HL-60/S4 treated with retinoic acid at 250 ng/mL for 4 days and 3 days (cell line): ENCODE results near the gene ZNG1B.
"Not testable (repeated sequence)": the region's sequence is repeated elsewhere in the genome, so short reads cannot be mapped to it uniquely, and the experiment has no call there.

Experiments used
- in situ Hi-C: fragments of 300-500 bp; cut with MboI; formaldehyde crosslinking; loops from 2 replicates; pipeline ENCODE4 v1.7.0; 2022; ENCODE audit warnings: low sequenced_read_pairs

ZNG1B gene

DNA sequence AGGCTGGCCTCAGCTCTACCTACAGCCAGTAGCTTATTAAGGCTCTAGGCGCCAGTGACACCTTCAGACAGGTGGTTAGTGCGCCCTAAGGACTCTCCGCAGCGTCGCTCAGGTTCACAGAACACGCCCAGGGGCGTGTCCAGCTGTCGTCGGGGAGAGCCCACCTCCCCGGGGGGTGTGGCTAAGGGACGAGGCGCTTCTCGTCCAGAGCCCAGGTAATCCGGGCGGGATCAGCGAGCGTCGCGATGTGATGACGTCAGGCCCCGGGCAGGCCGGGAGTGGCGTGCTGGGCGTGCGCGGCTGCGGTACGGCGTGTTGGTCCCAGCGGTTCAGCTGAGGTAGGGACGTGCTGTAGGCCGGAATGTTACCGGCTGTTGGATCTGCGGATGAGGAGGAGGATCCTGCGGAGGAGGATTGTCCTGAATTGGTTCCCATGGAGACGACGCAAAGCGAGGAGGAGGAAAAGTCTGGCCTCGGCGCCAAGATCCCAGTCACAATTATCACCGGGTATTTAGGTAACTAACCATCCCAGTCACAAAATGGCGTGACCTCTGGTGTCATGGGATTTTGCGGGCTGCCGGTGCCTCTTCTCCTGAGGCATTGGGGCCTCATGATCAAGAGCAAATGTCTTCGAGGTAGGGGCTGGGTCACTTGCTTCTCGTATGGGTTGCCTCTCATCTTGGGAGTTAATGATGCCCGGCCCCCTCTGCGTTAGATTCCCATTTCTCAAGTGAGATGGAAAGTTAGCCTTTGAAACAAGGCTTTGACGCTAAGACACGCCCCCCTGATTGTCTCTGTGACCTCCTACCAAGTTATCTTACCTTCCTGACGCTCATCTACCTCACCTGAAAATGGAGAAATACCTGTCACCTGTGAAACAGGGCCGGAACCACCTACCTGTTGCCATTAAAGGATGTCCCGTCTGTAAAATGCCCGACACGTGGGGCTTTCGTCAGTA lies at the start of gene ZNG1B:
Gene ZNG1B, plus strand, starts transcription at position 184 of the 958 bp plus-strand sequence. Its CDS starts 178 bp downstream, at position 362.
- in situ Hi-C loops, result not testable (repeated sequence)

DNA sequence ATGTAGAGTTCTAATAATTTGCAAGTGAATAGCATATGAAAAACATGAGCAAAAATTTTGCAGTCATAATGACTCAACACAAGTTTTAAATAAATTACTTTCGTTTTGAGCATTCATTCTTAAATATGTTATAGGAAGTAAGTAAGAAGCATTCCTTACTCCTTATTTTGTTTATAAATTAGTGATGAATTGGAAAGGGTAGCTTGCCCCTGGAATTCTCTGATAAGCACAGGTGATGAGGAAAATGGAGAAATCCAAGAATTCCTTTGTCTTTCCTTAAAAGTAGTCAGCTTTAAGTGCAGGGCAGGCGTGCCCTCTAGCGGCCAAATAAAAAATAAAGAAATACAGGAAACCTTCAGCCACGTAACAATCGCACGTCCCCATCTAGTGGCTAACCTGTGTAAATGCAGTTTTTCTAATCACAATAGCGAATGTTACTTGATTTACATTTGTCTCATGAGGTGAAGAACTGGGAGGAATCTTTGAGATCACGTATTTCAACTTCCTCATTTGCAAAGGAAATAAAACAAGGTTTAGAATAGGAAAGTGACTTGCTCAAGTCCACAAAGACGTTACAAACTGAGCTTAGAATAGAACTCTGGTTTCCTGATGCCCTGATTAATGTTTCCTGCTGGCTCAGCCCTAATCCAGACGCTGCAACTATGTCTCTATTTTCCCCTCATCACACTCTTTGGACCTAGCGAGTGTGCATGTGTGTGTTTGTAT lies 47.2 kb upstream of the ZNG1B start:
- in situ Hi-C loops, result no loop called here

DNA sequence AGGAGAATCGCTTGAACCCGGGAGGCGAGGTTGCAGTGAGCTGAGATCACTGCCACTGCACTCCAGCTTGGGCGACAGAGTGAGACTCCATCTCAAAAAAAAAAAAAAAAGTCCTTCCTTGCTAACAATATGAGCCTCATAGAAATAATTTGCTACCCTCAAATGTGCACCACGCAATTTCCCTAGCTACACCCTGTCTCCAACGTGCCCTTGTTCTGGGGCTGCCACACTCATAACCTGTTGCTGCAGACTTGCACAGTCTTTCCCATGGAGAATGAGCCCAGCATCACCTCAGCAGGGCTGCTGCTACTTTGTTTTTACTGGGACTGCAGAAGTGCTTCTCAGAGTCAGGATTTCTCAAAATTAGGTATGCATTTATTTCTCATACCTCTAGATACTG lies 46.4 kb upstream of the ZNG1B start:
- in situ Hi-C loops, result no loop called here

DNA sequence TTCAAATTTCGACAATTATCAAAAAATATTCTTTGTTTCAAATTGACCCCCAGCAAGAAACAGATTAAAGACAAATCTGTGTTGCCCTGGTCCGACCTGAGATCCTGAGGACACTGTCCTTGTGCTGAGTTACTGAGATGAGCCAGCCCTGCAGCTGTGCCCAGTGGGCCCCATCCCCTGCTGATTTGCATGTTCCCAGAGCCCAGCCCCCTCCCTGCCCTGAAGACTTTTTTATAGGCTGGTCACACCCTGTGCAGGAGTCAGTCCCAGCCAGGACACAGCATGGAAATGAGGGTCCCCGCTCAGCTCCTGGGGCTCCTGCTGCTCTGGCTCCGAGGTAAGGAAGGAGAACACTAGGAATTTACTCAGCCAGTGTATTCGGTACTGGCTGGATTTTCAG lies 31.4 kb upstream of the ZNG1B start:
- in situ Hi-C loops, result no loop called here

DNA sequence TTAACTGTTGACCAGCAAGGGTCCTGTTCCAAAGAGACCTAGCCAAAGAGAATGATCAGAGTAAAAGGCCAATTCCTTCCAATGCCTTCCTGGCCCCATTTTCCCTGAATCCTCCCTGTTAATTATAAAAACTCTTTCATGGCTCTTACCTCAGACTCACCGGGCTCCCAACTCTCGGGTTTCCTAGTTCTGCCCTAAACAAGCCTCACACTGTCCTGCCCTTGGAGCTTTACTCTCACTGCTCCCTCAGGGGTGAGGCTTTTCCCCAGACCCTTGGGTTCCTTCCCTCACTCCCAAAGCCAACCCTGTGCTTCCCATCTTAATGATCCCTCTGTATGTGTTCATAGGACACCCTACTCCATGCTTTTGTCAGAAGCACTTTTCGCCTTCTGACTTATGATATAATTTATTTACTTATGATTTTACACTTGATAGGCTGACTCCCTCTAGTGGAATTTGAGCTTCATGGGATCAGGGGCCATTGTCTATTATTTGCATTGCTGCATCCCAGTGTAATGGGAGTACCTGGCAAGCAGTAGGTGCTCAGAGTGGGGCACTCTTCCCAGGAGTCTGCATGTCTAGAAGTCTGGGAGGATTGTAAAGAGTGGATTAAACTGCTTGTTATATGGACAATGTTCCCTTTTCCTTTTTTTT lies 29.9 kb upstream of the ZNG1B start:
- in situ Hi-C loops, result no loop called here

DNA sequence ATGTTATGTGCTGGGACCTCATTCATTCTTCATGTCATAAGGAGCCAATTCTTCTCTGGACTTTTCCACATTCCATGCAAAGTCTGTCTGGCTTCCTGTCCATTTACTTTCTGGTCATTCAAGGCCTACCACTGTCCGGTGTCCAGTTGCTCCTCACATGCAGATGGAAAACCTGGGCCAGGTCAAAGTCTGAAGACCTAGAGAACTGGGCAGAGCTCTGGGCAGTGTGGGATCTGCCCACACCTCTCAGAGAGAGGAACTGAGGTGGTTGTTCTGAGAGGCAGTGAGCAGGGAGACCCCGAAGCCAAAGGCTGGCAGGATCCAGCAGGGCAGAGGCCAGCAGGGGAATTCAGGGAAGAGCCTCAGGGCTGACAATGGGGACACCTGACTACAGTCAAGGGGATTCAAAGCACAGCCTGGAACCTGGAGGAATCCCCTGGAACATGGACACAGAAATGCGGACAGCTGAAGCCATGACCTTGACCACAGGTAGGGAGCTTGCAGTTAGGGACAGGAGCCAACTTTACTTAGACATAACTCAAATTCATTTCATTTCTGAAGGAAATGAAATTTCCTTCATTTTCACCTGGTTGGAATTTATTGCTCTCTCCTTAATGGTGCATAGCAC lies 25.7 kb upstream of the ZNG1B start:
- in situ Hi-C loops, result not testable (repeated sequence)

DNA sequence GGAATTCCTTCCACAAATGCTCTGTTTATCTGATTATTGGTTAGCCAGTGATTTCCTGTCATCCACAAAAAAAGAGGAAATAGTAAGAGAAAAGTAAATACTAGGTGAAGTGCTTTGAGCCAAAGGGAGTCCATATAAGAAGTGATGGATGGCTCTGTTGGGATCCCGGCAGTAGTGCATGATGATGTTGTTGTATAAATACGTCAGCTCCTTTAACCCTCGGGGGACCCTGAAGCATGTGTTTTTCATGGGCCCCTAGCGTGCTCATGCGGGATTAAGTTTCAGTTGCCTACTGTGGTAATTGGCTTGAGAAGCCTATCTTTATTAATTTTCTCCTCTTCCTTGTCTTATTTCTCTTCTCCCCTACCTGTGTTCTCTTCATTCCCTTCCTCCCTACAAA lies 24.7 kb upstream of the ZNG1B start:
- in situ Hi-C loops, result not testable (repeated sequence)

DNA sequence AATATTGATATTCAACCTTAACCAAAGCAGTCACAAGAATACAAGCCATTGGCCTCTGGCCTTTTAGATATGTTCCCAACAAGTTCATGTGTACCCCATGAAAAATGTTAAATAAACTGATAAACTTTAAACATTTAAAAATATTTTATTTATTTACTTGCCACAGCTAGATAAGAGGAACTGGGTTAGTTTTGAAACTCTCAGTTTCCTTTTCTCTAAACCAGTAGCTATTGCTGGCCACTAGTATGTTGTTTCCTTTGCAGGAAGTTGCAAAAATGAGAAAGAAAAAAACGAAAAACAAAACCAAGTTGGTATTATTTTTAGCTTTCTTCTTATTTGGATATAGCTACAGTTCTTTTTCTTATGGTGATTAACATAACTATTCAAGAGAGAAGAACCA lies 5.7 kb upstream of the ZNG1B start:
- in situ Hi-C loops, result not testable (repeated sequence)

DNA sequence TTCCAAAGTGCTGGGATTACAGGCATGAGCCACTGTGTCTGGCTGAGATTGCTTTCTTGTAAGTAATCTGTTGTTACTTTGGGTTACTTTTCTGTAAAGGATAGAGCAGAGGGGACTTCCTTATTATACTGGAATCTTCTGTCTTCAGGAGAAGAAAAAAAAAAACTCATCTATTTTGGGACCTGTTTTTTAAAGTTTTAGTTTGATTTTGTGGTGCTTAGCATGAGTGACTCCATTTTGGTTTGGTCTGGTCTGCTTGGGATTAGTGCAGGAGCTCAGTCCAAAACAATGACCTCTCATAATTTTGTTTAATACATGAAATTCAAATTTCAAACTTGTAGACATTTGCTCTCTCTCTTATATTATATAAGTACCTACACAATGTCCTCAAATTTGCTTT lies 4.0 kb upstream of the ZNG1B start:
- in situ Hi-C loops, result not testable (repeated sequence)

DNA sequence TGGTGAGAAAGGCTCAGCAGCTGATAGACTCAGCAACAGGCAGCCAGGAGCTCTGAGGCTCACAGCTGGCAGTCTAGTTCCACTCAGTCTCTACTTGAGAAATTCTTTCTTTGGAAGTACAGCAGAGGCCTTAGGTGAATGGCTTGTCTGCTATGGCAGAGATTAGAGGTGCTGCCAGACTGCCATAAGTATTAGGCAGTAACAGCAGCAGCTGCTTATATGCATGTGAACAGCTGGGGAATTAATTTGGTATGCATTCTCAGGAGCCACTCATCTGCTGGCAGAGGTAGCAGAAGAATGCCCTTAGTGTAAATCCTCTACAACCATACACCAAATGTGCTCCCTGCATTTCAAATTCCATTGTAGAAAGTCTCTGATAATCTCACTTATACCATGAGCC lies 28.3 kb downstream of the ZNG1B start:
- in situ Hi-C loops, result not testable (repeated sequence)

DNA sequence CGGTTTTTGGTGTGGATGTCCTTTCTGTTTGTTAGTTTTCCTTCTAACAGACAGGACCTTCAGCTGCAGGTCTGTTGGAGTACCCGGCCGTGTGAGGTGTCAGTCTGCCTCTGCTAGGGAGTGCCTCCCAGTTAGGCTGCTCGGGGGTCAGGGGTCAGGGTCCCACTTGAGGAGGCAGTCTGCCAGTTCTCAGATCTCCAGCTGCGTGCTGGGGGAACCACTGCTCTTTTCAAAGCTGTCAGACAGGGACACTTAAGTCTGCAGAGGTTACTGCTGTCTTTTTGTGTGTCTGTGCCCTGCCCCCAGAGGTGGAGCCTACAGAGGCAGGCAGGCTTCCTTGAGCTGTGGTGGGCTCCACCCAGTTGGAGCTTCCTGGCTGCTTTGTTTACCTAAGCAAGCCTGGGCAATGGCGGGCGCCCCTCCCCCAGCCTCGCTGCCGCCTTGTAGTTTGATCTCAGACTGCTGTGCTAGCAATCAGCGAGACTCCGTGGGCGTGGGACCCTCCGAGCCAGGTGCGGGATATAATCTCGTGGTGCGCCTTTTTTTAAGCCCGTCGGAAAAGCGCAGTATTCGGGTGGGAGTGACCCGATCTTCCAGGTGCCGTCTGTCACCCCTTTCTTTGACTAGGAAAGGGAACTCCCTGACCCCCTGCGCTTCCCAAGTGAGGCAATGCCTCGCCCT lies 39.3 kb downstream of the ZNG1B start:
- in situ Hi-C loops, result not testable (repeated sequence)

DNA sequence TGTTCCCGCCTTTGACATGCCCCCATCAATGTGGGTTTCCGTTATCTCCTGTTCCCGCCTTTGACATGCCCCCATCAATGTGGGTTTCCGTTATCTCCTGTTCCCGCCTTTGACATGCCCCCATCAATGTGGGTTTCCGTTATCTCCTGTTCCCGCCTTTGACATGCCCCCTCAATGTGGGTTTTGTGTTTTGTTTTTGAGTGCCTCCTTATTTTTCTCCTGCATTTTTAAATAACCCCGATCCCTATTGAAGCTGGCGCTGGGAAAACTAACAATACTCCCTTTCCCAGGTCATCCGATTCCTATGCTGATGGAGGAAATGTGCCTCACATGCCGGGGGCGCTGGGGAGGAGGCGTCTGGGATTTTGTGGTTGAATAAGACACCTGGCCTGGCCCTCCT lies 59.0 kb downstream of the ZNG1B start:
- in situ Hi-C loops, result not testable (repeated sequence)

DNA sequence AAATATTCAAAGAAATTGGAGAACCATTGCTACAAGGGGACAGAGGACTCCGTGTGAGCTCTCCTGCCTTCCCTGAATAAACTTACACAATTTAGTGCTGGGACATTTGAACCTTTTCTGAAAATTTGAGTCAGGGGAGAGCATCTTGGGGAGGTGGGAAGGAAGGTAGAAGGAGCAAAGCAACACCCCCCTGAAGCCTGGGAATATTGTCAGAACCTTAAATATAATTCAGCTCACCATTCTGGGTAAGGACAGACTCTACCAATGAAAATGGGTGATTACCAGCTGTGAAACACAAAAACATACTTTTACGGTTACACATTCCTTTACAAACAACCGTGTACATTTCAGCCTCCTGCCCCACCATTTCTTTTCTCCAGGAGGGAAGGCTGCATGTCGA lies 60.9 kb downstream of the ZNG1B start, which contains the start of gene FOXD4L1:
Gene FOXD4L1, plus strand, starts transcription at position 301 of the 400 bp plus-strand sequence. CDS start 592 bp downstream, outside the sequence.
- in situ Hi-C loops, result not testable (repeated sequence)

DNA sequence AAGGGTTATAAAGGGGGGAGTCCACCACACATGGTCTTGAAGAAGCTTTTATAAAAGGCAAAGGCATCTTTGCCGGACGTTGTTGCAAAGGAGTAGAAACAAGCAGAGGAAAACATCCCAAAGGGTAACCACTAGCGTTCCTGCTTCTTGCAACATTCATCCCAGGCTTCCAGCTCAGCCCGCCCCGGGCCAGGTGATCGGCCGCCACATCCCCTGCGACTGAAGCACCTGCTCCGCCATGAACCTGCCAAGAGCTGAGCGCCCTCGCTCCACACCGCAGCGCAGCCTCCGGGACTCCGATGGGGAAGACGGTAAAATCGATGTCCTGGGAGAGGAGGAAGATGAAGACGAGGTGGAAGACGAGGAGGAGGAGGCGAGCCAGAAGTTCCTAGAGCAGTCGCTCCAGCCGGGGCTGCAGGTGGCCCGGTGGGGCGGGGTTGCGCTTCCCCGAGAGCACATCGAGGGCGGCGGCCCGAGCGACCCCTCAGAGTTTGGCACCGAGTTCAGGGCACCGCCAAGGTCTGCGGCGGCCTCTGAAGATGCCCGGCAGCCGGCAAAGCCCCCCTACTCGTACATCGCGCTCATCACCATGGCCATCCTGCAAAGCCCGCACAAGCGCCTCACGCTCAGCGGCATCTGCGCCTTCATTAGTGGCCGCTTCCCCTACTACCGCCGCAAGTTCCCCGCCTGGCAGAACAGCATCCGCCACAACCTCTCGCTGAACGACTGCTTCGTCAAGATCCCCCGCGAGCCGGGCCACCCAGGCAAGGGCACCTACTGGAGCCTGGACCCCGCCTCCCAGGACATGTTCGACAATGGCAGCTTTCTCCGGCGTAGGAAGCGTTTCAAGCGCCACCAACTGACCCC lies 61.8 kb downstream of the ZNG1B start:
- in situ Hi-C loops, result not testable (repeated sequence)

DNA sequence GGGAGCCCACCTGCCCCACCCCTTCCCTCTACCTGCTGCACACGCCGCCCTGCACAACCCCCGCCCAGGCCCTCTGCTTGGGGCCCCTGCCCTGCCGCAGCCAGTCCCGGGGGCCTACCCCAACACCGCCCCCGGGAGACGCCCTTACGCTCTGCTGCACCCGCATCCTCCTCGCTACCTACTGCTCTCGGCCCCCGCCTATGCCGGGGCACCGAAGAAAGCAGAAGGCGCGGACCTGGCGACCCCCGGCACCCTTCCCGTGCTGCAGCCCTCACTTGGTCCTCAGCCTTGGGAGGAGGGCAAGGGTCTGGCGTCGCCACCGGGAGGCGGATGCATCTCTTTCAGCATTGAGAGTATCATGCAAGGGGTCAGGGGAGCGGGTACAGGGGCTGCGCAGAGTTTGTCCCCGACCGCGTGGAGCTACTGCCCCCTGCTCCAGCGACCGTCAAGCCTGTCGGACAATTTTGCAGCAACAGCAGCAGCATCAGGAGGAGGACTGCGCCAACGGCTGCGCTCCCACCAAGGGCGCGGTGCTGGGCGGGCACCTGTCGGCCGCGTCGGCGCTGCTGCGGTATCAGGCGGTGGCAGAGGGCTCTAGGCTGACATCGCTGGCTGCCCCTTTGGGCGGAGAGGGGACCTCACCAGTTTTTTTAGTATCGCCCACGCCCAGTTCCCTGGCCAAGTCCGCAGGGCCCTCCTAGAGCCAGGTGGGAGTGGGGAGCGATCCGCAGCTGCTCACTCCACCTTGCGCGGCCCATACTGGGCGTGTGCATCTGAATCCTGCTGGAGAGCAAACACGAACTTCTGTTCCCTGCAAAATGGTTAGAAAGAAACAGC lies 62.6 kb downstream of the ZNG1B start:
- in situ Hi-C loops, result not testable (repeated sequence)

DNA sequence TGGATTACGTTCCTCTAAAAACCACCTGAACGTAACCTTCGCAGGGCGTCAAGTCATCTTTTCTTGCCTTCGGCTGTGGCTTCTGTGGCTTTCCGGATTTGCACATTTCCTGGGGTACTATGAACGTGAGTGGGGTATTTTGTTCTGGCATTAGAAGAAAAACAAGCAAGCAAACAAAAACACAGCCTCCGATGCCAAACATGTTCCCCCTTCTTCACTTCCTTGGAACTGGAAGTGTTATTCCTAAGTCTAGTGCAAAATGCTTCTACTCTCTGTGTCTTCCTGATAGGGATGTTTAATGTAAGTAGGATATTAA lies 63.2 kb downstream of the ZNG1B start:
- in situ Hi-C loops, result not testable (repeated sequence)

DNA sequence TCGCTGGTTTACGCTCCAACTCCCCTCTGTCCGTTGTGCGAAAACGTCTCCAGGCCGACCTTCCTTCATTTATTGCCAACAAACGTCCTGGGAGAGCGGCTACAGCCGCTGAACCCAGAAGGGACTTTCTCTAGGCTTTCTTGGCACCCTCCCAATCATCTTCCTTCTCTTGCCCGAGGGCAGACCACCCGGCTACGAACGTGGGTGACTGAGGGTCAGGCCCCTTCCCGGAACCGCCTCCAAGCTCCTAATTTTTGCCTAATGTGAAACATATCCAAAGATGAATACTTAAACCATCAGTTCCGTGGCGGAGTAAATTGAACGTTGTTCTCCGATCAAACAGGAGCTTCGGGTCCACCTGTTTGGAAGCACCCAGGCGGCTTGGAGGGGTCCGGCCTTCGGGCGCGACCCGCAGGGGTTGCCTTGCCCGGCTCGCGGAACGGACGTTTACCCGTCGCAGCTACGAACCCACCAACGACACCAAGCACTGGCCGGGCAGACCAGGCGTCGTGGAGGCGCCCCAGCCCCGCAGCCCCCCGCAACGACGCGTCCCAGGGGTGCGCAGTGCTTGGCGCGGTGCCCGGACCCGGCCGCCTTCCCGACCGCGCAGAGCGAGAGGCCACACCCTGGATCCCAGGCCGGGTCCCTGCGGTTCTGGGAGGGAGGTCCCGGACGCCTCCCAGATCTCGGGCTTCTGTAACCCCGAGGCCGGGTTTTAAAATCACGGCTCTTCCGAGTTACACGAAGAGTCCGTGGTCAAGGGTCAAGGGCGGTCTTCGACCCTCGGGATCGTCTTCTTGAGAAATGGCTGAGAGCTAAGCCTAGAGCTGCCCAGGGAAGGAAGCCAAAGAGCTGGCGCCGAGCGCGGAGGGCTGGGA lies 65.0 kb downstream of the ZNG1B start:
- in situ Hi-C loops, result not testable (repeated sequence)
